H1 (cell line): ENCODE data around the gene UBE2J1. TPM values are rescaled to one million over a fixed set of nuclear protein-coding genes. Genes with fewer than 3 reads are reported as not detected.

Experiments used
- CTCF ChIA-PET: fragments of 300-600 bp; sonication (Branson Sonifier 250); formaldehyde crosslinking; loops from one replicate; lab custom pipeline; 2021; ENCODE audit not compliant: partially characterized antibody; lab: Charles Lee
- POLR2A ChIA-PET: fragments of 300-600 bp; sonication (Branson Sonifier 250); formaldehyde crosslinking; loops from one replicate; lab custom pipeline; 2021; ENCODE audit warnings: inconsistent platforms; ENCODE audit not compliant: partially characterized antibody; lab: Charles Lee
- DNase-seq, 2 experiments: peaks; one replicate each; pipeline versions ENCODE4 v3.0.0 to v3.0.0-alpha.2; 2010 to 2022; ENCODE audit warnings: low spot score in 2 of 2, low read depth in 1 of 2, mixed read lengths in 1 of 2
- FAIRE-seq: peaks from 2 replicates; lab custom pipeline; 2011; peaks lifted over from hg19 to GRCh38; lab: Jason Lieb, UNC
- H2AFZ ChIP-seq: 2 replicates; pipeline ENCODE4 v1.8.1; 2012; ENCODE audit warnings: low read length, inconsistent platforms
- H2AK5ac ChIP-seq: 2 replicates; pipeline ENCODE4 v1.6.1; 2013; ENCODE audit warnings: low read depth, low read length
- H2BK120ac ChIP-seq: replicated peaks from 2 replicates; pipeline ENCODE3; 2013; ENCODE audit warnings: low read depth, low read length, inconsistent platforms
- H2BK12ac ChIP-seq: 2 replicates; pipeline ENCODE4 v1.6.1; 2013; ENCODE audit warnings: low read depth, low read length
- H2BK15ac ChIP-seq: 2 replicates; pipeline ENCODE4 v1.6.1; 2013; ENCODE audit warnings: low read length
- H2BK20ac ChIP-seq: 2 replicates; pipeline ENCODE4 v1.6.1; 2013; ENCODE audit warnings: low read length
- H2BK5ac ChIP-seq: 2 replicates; pipeline ENCODE4 v1.6.1; 2013; ENCODE audit warnings: low read depth, low read length
- H3K14ac ChIP-seq: 2 replicates; pipeline ENCODE4 v1.6.1; 2013; ENCODE audit warnings: inconsistent platforms; ENCODE audit not compliant: insufficient read length
- H3K18ac ChIP-seq: 2 replicates; pipeline ENCODE4 v1.6.1; 2013; ENCODE audit warnings: low read length; ENCODE audit errors: extremely low read depth
- H3K23ac ChIP-seq: 2 replicates; pipeline ENCODE4 v1.6.1; 2013; ENCODE audit warnings: inconsistent platforms; ENCODE audit not compliant: insufficient read length
- H3K23me2 ChIP-seq: 2 replicates; pipeline ENCODE4 v1.6.1; 2013; ENCODE audit warnings: low read depth, low read length
- H3K27ac ChIP-seq: 2 replicates; pipeline ENCODE4 v1.6.1; 2011; ENCODE audit warnings: low read depth, low read length, inconsistent platforms
- H3K27me3 ChIP-seq, 4 experiments: replicated peaks in 1 of 4; 1 replicate in 1 of 4; 2 replicates in 3 of 4; pipeline versions ENCODE4 v1.6.1 to v1.8.1; 2011 to 2013; ENCODE audit warnings: low read length in 3 of 4, mild to moderate bottlenecking in 3 of 4, inconsistent platforms in 2 of 4, mixed read lengths in 2 of 4, moderate library complexity in 1 of 4; ENCODE audit not compliant: control insufficient read depth in 3 of 4, insufficient read depth in 3 of 4; ENCODE audit errors: extremely low read depth in 1 of 4
- H3K36me3 ChIP-seq, 4 experiments: 2 replicates each; pipeline versions ENCODE4 v1.6.1 to v1.8.1; 2011 to 2013; ENCODE audit warnings: mild to moderate bottlenecking in 4 of 4, low read length in 3 of 4, moderate library complexity in 2 of 4, control low read depth in 1 of 4, inconsistent platforms in 1 of 4; ENCODE audit not compliant: insufficient read depth in 4 of 4, control insufficient read depth in 2 of 4
- H3K4ac ChIP-seq: replicated peaks from 2 replicates; pipeline ENCODE3; 2013; ENCODE audit warnings: low read length, low read depth, mixed read lengths, inconsistent platforms; ENCODE audit not compliant: insufficient read length
- H3K4me1 ChIP-seq, 4 experiments: replicated peaks in 1 of 4; 1 replicate in 1 of 4; 2 replicates in 3 of 4; pipeline versions ENCODE4 v1.6.1 to v1.8.1; 2011 to 2013; ENCODE audit warnings: low read length in 3 of 4, inconsistent platforms in 2 of 4, mixed read lengths in 1 of 4; ENCODE audit not compliant: insufficient read depth in 4 of 4, control insufficient read depth in 3 of 4
- H3K4me2 ChIP-seq, 2 experiments: 2 replicates each; pipeline versions ENCODE4 v1.6.1 to v1.8.1; 2011 to 2013; ENCODE audit warnings: low read depth in 2 of 2, low read length in 2 of 2, control low read depth in 1 of 2, inconsistent platforms in 1 of 2, mild to moderate bottlenecking in 1 of 2; ENCODE audit not compliant: insufficient read depth in 1 of 2
- H3K4me3 ChIP-seq, 4 experiments: fragments of 200-600, 300-600 bp in 1 of 4; sonication (generic), shearing (Covaris generic), sonication (Bioruptor Twin) in 1 of 4; 2 replicates each; pipeline versions ENCODE4 v1.5.1 to v1.8.1; 2011 to 2016; ENCODE audit warnings: low read length in 4 of 4, low read depth in 3 of 4, control low read depth in 2 of 4, inconsistent platforms in 2 of 4, mild to moderate bottlenecking in 2 of 4, mixed read lengths in 1 of 4, moderate library complexity in 1 of 4; ENCODE audit not compliant: insufficient read depth in 2 of 4; ENCODE audit errors: extremely low read depth in 1 of 4
- H3K56ac ChIP-seq: replicated peaks from 2 replicates; pipeline ENCODE3; 2013; ENCODE audit warnings: low read depth, mild to moderate bottlenecking, mixed read lengths, low read length, inconsistent platforms; ENCODE audit not compliant: insufficient read length
- H3K79me1 ChIP-seq: 2 replicates; pipeline ENCODE4 v1.6.1; 2013; ENCODE audit warnings: low read depth, low read length, control low read depth
- H3K79me2 ChIP-seq, 2 experiments: 2 replicates each; pipeline versions ENCODE4 v1.6.1 to v1.8.1; 2012 to 2013; ENCODE audit warnings: low read length in 2 of 2, mild to moderate bottlenecking in 2 of 2, inconsistent platforms in 1 of 2; ENCODE audit not compliant: insufficient read depth in 2 of 2, control insufficient read depth in 1 of 2
- H3K9ac ChIP-seq, 4 experiments: replicated peaks in 1 of 4; 1 replicate in 1 of 4; 2 replicates in 3 of 4; pipeline versions ENCODE4 v1.6.1 to v1.8.1; 2011 to 2013; ENCODE audit warnings: low read depth in 3 of 4, low read length in 3 of 4, control low read depth in 2 of 4, mild to moderate bottlenecking in 2 of 4, moderate library complexity in 2 of 4, inconsistent platforms in 1 of 4; ENCODE audit errors: extremely low read depth in 1 of 4
- H3K9me3 ChIP-seq, 2 experiments: 2 replicates each; pipeline versions ENCODE4 v1.6.1 to v1.8.1; 2012 to 2013; ENCODE audit warnings: mild to moderate bottlenecking in 2 of 2, moderate library complexity in 2 of 2, control low read depth in 1 of 2, inconsistent platforms in 1 of 2, low read depth in 1 of 2, low read length in 1 of 2, mixed read lengths in 1 of 2; ENCODE audit not compliant: insufficient read depth in 2 of 2
- H4K20me1 ChIP-seq, 2 experiments: replicated peaks in 1 of 2; 2 replicates each; pipeline versions ENCODE3 to v1.8.1; 2011 to 2013; ENCODE audit warnings: inconsistent platforms in 2 of 2, low read length in 2 of 2, mild to moderate bottlenecking in 1 of 2; ENCODE audit not compliant: insufficient read depth in 2 of 2, control insufficient read depth in 1 of 2
- H4K5ac ChIP-seq: 2 replicates; pipeline ENCODE4 v1.6.1; 2013; ENCODE audit warnings: low read length, low read depth, mixed read lengths, inconsistent platforms; ENCODE audit not compliant: insufficient read length
- H4K8ac ChIP-seq: 2 replicates; pipeline ENCODE4 v1.8.0; 2013; ENCODE audit warnings: mild to moderate bottlenecking, moderate library complexity, low read length, inconsistent platforms; ENCODE audit not compliant: insufficient read depth; ENCODE audit errors: extremely low read depth
- H4K91ac ChIP-seq: replicated peaks from 2 replicates; pipeline ENCODE3; 2013; ENCODE audit warnings: low read length, mixed read lengths, inconsistent platforms; ENCODE audit not compliant: insufficient read length
- SIN3A ChIP-seq, 2 experiments: IDR thresholded peaks in 1 of 2; conservative IDR thresholded peaks in 1 of 2; 2 replicates each; pipeline ENCODE4 v1.6.1; 2011 to 2012; ENCODE audit warnings: low read length in 2 of 2, improper control_type of control experiment in 1 of 2, low read depth in 1 of 2, mild to moderate bottlenecking in 1 of 2
- WGBS, 2 experiments: shearing (Covaris generic) in 1 of 2; methylation state at CpG; one replicate each; pipeline versions ENCODE4 v1.1.6 to v1.1.7; 2013 to 2015; ENCODE audit warnings: low lambda C conversion rate in 2 of 2, mixed read lengths in 2 of 2, inconsistent platforms in 1 of 2, low coverage in 1 of 2, missing lambda C conversion rate in 1 of 2; ENCODE audit not compliant: insufficient replicate concordance in 2 of 2, insufficient coverage in 1 of 2, insufficient read length in 1 of 2; ENCODE audit errors: extremely low coverage in 1 of 2, missing lambda C conversion rate in 1 of 2; 5-methylcytosine and 5-hydroxymethylcytosine counted together
- polyA plus RNA-seq, 7 experiments: library from polyadenylated mRNA; depleted of rRNA in 3 of 7; stranded (reverse) in 5 of 7; unstranded in 2 of 7; fragments of >200 nt in 5 of 7; fragments of 200-250 nt in 2 of 7; gene quantifications; 1 replicate in 5 of 7; 2 replicates in 1 of 7; 4 replicates in 1 of 7; pipeline versions ENCODE4 v1.2.1 to v1.2.3, GENCODE V29; 2011 to 2013; ENCODE audit warnings: missing spikeins in 2 of 7, mixed read lengths in 2 of 7
- total RNA-seq: library from RNA; stranded (reverse); fragmentation: NEBNext Ultra II Directional; extraction: Animal tissue kit (Norgen Biotek cat#: 25700); gene quantifications from 2 replicates; pipeline ENCODE4 v1.2.1, GENCODE V29; 2021

Gene UBE2J1
- total and polyA plus RNA-seq, 2 of the 8 experiments (the other 6 are each of a cell fraction or from before 2014, with no cell fraction given): 8.5 to 15.2 TPM

DNA sequence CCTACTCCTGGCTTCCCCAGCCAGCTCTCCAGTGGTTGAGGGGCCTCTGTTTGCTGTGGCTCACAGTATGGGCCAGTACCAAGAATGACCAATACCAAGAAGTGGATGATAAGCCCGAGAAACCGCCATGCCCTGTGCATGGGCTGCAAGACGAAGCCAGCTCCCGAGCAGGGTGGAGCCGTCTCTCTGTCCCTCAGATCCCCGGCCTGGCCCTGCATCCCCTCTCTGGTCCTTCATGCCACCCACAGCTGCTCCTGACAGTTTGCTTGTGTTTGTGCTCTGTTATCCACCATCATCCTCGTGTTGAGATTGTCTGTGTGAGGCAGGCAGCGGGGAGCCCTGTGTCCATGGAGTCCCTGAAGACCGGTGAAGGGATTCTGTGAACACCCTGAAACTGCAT is 73.6 kb downstream of the UBE2J1 start:
- WGBS, 2 experiments: 96% methylated on average over 9 of the region's 9 CpGs; no CpG with 5 or more reads in 1 of the 2 experiments
- H2BK120ac ChIP-seq: no peak overlapping the region
- no peaks in the 10 kb centered on the region for H3K79me1 ChIP-seq
- H2BK5ac ChIP-seq: no peak overlapping the region
- no peaks in the 10 kb centered on the region for H3K4me1 ChIP-seq
- no peaks in the 10 kb centered on the region for H3K9me3 ChIP-seq
- no peak for FAIRE-seq
- H3K23me2 ChIP-seq: no peaks in the 10 kb centered on the region
- no peak overlapping the region for H3K27ac ChIP-seq
- ChIA-PET CTCF (interaction anchor here (1.6 to 1.7 kb wide), 3 partner anchors 9 to 97 kb away, joined by 4 to 6 read pairs (median 5); no protein-coding TSS in a partner anchor), POLR2A (no interaction called here)
- H2BK15ac ChIP-seq: no peak overlapping the region
- no peak for DNase-seq
- no peak overlapping the region for H3K4ac ChIP-seq
- H3K56ac ChIP-seq: no peak overlapping the region
- H4K91ac ChIP-seq: no peak overlapping the region
- H2AFZ ChIP-seq: no peak overlapping the region
- H2AK5ac ChIP-seq: no peak overlapping the region
- H3K36me3 ChIP-seq: no peaks in the 10 kb centered on the region
- H3K4me3 ChIP-seq: no peak overlapping the region
- no peak for TF ChIP-seq SIN3A (conservative IDR thresholded peaks at IDR 0.05 in 1 of 2, IDR thresholded peaks at IDR 0.05 in 1 of 2; ENCODE audit: low read depth in 1 of 2, low read length in 2 of 2)
- no peak overlapping the region; the same call in 1 of the 2 replicates for H2BK12ac ChIP-seq
- no peak overlapping the region for H4K5ac ChIP-seq
- H3K23ac ChIP-seq: no peak overlapping the region
- no peaks in the 10 kb centered on the region for H4K20me1 ChIP-seq
- H3K27me3 ChIP-seq: peaks cover 0 to 1% (median 0%) of the 10 kb centered on the region in 4 experiments; a peak in 1 of 7 replicates
- H3K14ac ChIP-seq: no peak overlapping the region
- no peak overlapping the region for H3K9ac ChIP-seq
- no peak overlapping the region for H2BK20ac ChIP-seq
- H4K8ac ChIP-seq: no peak overlapping the region; the same call in 1 of the 2 replicates
- no peaks in the 10 kb centered on the region for H3K79me2 ChIP-seq
- no peak overlapping the region for H3K18ac ChIP-seq
- H3K4me2 ChIP-seq: no peak overlapping the region

Other genes with a start within 250 kb of the UBE2J1 start
- 4.2 and 4.9 TPM in 2 replicates for gene SRSF12, start 234.7 kb downstream of the UBE2J1 start, total RNA-seq
- gene SRSF12, start 234.7 kb downstream of the UBE2J1 start, polyA plus RNA-seq (2011; rRNA removed): 1.8 and 2.6 TPM in 2 replicates
- 7.1 and 7.6 TPM in 2 replicates for gene PM20D2, start 206.7 kb downstream of the UBE2J1 start, total RNA-seq
- gene PM20D2, start 206.7 kb downstream of the UBE2J1 start, polyA plus RNA-seq (2011; rRNA removed): 2.2 and 2.7 TPM in 2 replicates
- gene GABRR1, start 135.4 kb downstream of the UBE2J1 start, total RNA-seq: 0.17 and 0.60 TPM in 2 replicates
- 0.52 and 0.63 TPM in 2 replicates for gene GABRR1, start 135.4 kb downstream of the UBE2J1 start, polyA plus RNA-seq (2011; rRNA removed)
- gene GABRR2, start 37.4 kb downstream of the UBE2J1 start, total RNA-seq: not detected in 2 replicates
- gene GABRR2, start 37.4 kb downstream of the UBE2J1 start, polyA plus RNA-seq (2011; rRNA removed): 0.09 TPM in 1 of 2 replicates, not detected in the other
- 29.7 and 30.8 TPM in 2 replicates for gene RRAGD, start 59.6 kb upstream of the UBE2J1 start, total RNA-seq
- 3.2 and 7.2 TPM in 2 replicates for gene RRAGD, start 59.6 kb upstream of the UBE2J1 start, polyA plus RNA-seq (2011; rRNA removed)
- gene ANKRD6, start 80.4 kb upstream of the UBE2J1 start, total RNA-seq: 11.0 and 12.8 TPM in 2 replicates
- 5.9 and 6.2 TPM in 2 replicates for gene ANKRD6, start 80.4 kb upstream of the UBE2J1 start, polyA plus RNA-seq (2011; rRNA removed)